Hepatocyte (in vitro differentiated cells): ENCODE results near the gene C19orf44. TPM values are rescaled to one million over a fixed set of nuclear protein-coding genes. Genes with fewer than 3 reads are reported as not detected.

Experiments used
- DNase-seq: peaks from one replicate; pipeline ENCODE4 v3.0.0-alpha.2; 2016; ENCODE audit warnings: low spot score
- H2AFZ ChIP-seq: fragments of 200-600 bp; sonication (generic); 2 replicates; pipeline ENCODE4 v1.6.0; 2016; ENCODE audit warnings: antibody characterized with exemption, mild to moderate bottlenecking
- H3K27ac ChIP-seq: fragments of 200-600 bp; sonication (generic); 2 replicates; pipeline ENCODE4 v1.5.1; 2016; ENCODE audit warnings: mild to moderate bottlenecking
- H3K27me3 ChIP-seq: fragments of 200-600 bp; sonication (generic); 2 replicates; pipeline ENCODE4 v1.6.1; 2016
- H3K36me3 ChIP-seq: fragments of 200-600 bp; sonication (generic); replicated peaks from 2 replicates; pipeline ENCODE4 v1.5.1; 2016; ENCODE audit warnings: low read depth; ENCODE audit not compliant: insufficient read depth
- H3K4me1 ChIP-seq: fragments of 200-600 bp; sonication (generic); 2 replicates; pipeline ENCODE4 v1.5.1; 2016; ENCODE audit warnings: mild to moderate bottlenecking, moderate library complexity; ENCODE audit not compliant: insufficient read depth
- H3K4me2 ChIP-seq: fragments of 200-600 bp; sonication (generic); 2 replicates; pipeline ENCODE4 v1.6.0; 2016
- H3K4me3 ChIP-seq: fragments of 200-600 bp; sonication (generic); 2 replicates; pipeline ENCODE4 v1.5.1; 2016; ENCODE audit warnings: mild to moderate bottlenecking
- H3K79me2 ChIP-seq: fragments of 200-600 bp; sonication (generic); 2 replicates; pipeline ENCODE4 v1.6.0; 2017; ENCODE audit warnings: mild to moderate bottlenecking
- H3K9me2 ChIP-seq: fragments of 200-600 bp; sonication (generic); replicated peaks from 2 replicates; pipeline ENCODE4 v1.6.0; 2017; ENCODE audit warnings: mild to moderate bottlenecking; ENCODE audit not compliant: insufficient read depth
- H3K9me3 ChIP-seq: fragments of 200-600 bp; sonication (generic); 2 replicates; pipeline ENCODE4 v1.5.1; 2016; ENCODE audit warnings: low read depth, mild to moderate bottlenecking
- H4K20me1 ChIP-seq: fragments of 200-600 bp; sonication (generic); 2 replicates; pipeline ENCODE4 v1.6.0; 2016; ENCODE audit warnings: mild to moderate bottlenecking; ENCODE audit not compliant: insufficient read depth, poor library complexity, severe bottlenecking
- EZH2 ChIP-seq: fragments of 200-600 bp; sonication (generic); IDR thresholded peaks from 2 replicates; pipeline ENCODE4 v1.6.1; 2016; ENCODE audit warnings: antibody characterized with exemption, mild to moderate bottlenecking, borderline replicate concordance
- EZH2phosphoT487 ChIP-seq: fragments of 200-600 bp; sonication (generic); IDR thresholded peaks from one replicate; pipeline ENCODE4 v1.6.1; 2018; ENCODE audit warnings: antibody characterized with exemption, mild to moderate bottlenecking, low read depth, moderate library complexity; ENCODE audit not compliant: unreplicated experiment, severe bottlenecking
- WGBS: methylation state at CpG from one replicate; pipeline ENCODE4 v1.1.6; 2016; ENCODE audit warnings: low lambda C conversion rate; ENCODE audit errors: missing lambda C conversion rate; 5-methylcytosine and 5-hydroxymethylcytosine counted together
- polyA plus RNA-seq: library from polyadenylated mRNA; unstranded; fragments of >200 nt; fragmentation: Nextera tagmentation; extraction: Ambion mirVana; gene quantifications from 2 replicates; pipeline ENCODE4 v1.2.1, GENCODE V29; 2016
- total RNA-seq: library from RNA; depleted of rRNA; stranded (reverse); fragments of >200 nt; gene quantifications from 2 replicates; pipeline ENCODE4 v1.2.3, GENCODE V29; 2014
- TF ChIP-seq, protein P1 (sequence below): fragments of 200-600 bp; sonication (generic); IDR thresholded peaks from 2 replicates; pipeline ENCODE4 v1.5.1; 2016; ENCODE audit warnings: antibody characterized with exemption, mild to moderate bottlenecking; ENCODE audit not compliant: poor library complexity

C19orf44 gene
- total and polyA plus RNA-seq, 2 experiments from 2014 or later, result 2.9 to 3.0 TPM

GRCh38 chr19:16458391-16459341, 37.5 kb upstream of the C19orf44 start:
- H3K27ac ChIP-seq, result no peak overlapping the region
- no peaks in the 10 kb centered on the region for H3K27me3 ChIP-seq
- H3K36me3 ChIP-seq, result no peaks in the 10 kb centered on the region
- no peaks in the 10 kb centered on the region for H3K9me2 ChIP-seq
- TF ChIP-seq EZH2phosphoT487 (no peak), EZH2 (no peak)
- TF ChIP-seq, protein P1, sequence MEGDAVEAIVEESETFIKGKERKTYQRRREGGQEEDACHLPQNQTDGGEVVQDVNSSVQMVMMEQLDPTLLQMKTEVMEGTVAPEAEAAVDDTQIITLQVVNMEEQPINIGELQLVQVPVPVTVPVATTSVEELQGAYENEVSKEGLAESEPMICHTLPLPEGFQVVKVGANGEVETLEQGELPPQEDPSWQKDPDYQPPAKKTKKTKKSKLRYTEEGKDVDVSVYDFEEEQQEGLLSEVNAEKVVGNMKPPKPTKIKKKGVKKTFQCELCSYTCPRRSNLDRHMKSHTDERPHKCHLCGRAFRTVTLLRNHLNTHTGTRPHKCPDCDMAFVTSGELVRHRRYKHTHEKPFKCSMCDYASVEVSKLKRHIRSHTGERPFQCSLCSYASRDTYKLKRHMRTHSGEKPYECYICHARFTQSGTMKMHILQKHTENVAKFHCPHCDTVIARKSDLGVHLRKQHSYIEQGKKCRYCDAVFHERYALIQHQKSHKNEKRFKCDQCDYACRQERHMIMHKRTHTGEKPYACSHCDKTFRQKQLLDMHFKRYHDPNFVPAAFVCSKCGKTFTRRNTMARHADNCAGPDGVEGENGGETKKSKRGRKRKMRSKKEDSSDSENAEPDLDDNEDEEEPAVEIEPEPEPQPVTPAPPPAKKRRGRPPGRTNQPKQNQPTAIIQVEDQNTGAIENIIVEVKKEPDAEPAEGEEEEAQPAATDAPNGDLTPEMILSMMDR, result no peak
- peaks cover 86% of the 10 kb centered on the region for H4K20me1 ChIP-seq
- no peak overlapping the region for H3K4me2 ChIP-seq
- no peaks in the 10 kb centered on the region for H3K9me3 ChIP-seq
- no peak overlapping the region for H2AFZ ChIP-seq
- 91% methylated on average over 21 of the region's 25 CpGs for WGBS
- peaks cover 26% of the 10 kb centered on the region for H3K4me1 ChIP-seq
- H3K79me2 ChIP-seq, result peaks cover 98% of the 10 kb centered on the region
- DNase-seq, result no peak
- H3K4me3 ChIP-seq, result no peak overlapping the region

GRCh38 chr19:16459680-16460079, 36.5 kb upstream of the C19orf44 start:
- no peak overlapping the region for H3K4me2 ChIP-seq
- H4K20me1 ChIP-seq, result peaks cover 88% of the 10 kb centered on the region
- H2AFZ ChIP-seq, result no peak overlapping the region
- H3K9me2 ChIP-seq, result no peaks in the 10 kb centered on the region
- H3K4me3 ChIP-seq, result no peak overlapping the region
- no peaks in the 10 kb centered on the region for H3K9me3 ChIP-seq
- no peak for TF ChIP-seq EZH2phosphoT487
- TF ChIP-seq EZH2, result no peak
- TF ChIP-seq, protein P1, result no peak
- peaks cover 98% of the 10 kb centered on the region for H3K79me2 ChIP-seq
- H3K27me3 ChIP-seq, result no peaks in the 10 kb centered on the region
- WGBS, result 78% methylated on average over 3 of the region's 3 CpGs
- H3K4me1 ChIP-seq, result peaks cover 28% of the 10 kb centered on the region
- no peak overlapping the region for H3K27ac ChIP-seq
- no peaks in the 10 kb centered on the region for H3K36me3 ChIP-seq
- no peak for DNase-seq

- no peaks in the 10 kb centered on the region for H3K9me2 ChIP-seq
- H3K79me2 ChIP-seq, result peaks cover 98% of the 10 kb centered on the region
- H3K4me2 ChIP-seq, result no peak overlapping the region
- no peaks in the 10 kb centered on the region for H3K27me3 ChIP-seq
- no peaks in the 10 kb centered on the region for H3K36me3 ChIP-seq
- H3K4me3 ChIP-seq, result no peak overlapping the region
- peaks cover 28% of the 10 kb centered on the region for H3K4me1 ChIP-seq
- H4K20me1 ChIP-seq, result peaks cover 89% of the 10 kb centered on the region
- no peaks in the 10 kb centered on the region for H3K9me3 ChIP-seq
- no peak overlapping the region for H2AFZ ChIP-seq
- no peak for TF ChIP-seq EZH2phosphoT487
- TF ChIP-seq EZH2, result no peak
- TF ChIP-seq, protein P1, result no peak
- H3K27ac ChIP-seq, result no peak overlapping the region
- 92% methylated on average over 8 of the region's 8 CpGs for WGBS
- DNase-seq, result no peak
These were observed 35.7 kb upstream of the C19orf44 start for GRCh38 chr19:16460454-16460853.
